Inferior parietal cortex (tissue), 1 donor: ENCODE measurements around the gene C2orf92.
"Not testable (repeated sequence)": the region's sequence is repeated elsewhere in the genome, so short reads cannot be mapped to it uniquely, and the experiment has no call there.

Experiments used
- DNase-seq: peaks from one replicate; pipeline ENCODE4 v3.0.0-alpha.2; 2016; ENCODE audit errors: extremely low spot score

The C2orf92 gene

DNA sequence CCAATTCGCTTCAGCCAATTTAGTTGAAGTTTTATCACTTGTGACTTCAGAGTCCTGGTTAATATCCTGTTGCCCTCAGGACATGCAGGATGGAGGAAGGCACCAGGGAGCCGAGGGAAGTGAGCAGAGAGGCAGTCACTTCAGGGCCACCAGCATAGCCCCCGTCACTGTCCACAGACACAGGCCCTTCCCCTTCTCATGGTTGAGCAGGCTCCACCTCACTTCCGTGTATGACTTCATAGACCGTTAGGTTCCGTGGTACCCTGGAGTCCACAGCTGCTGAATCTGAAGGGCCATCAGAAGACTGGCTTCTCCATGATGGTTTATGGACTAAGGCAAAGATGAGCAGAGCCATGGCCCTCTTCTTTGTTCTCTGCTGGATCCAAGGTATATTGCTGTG lies at the start of gene C2orf92:
Gene C2orf92 (plus strand): TSS at position 266 of the 400 bp plus-strand sequence. CDS start 76 bp downstream, at position 342.
- no peak for DNase-seq

DNA sequence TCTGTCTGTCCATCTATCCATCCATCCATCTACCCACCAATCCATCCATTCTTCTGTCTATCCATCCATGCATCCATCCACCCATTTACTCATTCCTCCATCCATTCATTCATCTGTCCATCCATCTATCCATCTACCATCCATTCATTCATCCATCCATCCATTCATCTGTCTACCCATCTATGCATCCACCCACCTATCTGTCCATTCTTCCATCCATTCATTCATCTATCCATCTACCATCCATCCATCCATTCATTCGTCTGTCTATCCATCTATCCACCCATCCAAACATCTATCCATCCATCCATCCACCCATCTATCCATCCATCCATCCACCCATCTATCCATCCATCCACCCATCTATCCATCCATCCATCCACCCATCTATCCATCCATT lies 49.0 kb upstream of the C2orf92 start:
- DNase-seq: not testable (repeated sequence)

DNA sequence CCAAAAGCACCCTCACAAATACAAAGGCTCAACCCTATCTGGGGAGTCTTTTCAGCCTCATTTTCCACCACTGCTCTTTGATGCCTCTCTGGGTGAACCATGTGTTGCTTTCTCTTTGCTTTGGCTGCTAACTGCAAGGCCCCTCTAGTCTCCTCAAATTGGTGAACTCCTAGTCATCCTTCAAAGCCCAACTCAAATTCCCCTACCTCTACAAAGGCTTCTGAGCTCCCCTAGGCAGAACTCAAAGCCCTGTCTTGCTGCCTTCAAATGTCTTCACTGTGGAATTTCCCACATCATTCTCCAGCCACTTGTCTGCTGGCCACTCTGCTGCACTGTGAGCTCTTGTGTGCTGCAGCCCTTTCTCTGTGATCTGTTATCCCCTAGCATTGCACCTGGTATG lies 46.5 kb upstream of the C2orf92 start:
- not testable (repeated sequence) for DNase-seq

DNA sequence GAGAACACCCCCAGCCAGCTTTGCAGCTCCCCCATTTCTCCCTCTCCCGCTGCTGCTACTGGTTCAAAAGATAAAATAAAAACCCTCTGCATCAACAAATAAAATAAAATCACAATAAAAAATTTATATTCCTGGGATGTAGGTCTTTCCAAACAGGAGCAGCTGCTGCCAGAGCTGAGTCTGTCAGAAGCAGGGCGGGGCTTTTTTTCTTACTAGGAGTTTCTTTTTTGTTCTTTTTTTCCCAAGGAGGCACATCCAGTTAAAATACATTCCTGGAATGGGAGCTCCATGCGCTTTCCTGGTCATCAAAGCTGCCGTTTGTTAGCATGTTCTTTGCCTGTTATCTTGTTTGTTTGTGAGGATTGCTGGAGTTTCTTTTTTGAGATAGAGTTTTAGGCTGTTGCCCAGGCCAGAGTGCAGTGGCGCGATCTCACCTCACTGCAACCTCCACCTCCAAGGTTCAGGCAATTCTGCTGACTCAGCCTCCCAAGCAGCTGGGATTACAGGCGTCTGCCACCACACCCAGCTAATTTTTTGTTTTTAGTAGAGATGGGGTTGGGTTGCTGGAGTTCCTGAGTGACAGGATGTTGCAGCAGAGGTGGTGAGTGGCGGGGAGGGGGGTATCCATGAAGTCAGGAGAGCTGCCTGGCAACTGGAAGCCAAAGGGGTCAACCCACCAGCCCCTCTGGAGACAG lies 44.0 kb upstream of the C2orf92 start:
- not testable (repeated sequence) for DNase-seq

DNA sequence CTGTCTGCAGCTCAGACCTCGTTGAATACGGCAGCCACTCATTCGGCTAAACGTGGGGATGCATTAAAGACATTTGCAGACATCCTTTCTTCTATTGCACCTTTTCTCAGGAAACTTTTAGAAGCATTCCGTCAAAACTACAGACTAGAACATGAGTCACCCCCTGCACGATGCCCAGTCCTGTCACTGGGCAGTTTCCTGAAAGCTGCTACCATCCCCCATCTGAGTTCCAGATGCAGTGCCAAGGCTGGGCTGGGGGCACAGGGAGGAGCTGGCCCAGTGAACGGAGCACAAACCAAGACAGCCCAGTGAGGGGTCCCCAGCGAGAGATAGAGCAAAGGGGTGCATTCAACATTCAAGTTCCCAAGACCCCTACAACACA lies 43.5 kb upstream of the C2orf92 start:
- DNase-seq: not testable (repeated sequence)

DNA sequence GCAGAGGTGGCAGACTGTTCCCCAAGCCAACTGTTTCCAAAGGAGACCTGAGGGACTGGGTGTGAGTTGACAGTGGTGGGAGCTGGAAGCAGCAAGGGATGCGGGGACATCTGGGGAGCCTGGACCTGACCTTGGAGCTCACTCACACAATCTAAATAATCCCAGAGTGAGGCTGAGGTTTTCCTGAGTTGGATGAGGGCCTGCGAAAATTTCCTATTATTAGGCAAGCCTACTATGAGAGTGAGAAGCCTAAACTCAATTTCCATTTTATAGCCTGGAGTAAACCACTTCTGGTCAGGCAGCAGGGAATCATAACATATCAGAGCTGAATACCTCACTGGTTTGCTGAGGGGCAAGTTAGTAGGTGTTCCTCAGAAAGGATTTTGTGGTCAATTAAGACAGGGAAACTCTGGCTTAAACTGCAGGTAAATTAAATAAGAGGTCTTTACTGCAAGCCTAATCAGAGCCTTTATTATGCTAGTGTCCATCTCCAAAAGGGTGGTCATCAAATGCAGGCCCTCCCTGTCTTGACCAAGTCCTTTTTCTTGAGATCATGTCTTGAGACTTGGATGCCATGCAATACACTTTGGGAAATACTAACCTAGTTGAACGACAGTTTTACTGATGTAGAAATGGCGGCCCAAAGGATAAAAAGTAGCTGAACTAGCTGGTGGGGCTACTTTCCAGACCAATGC lies 25.3 kb upstream of the C2orf92 start:
- no peak for DNase-seq

DNA sequence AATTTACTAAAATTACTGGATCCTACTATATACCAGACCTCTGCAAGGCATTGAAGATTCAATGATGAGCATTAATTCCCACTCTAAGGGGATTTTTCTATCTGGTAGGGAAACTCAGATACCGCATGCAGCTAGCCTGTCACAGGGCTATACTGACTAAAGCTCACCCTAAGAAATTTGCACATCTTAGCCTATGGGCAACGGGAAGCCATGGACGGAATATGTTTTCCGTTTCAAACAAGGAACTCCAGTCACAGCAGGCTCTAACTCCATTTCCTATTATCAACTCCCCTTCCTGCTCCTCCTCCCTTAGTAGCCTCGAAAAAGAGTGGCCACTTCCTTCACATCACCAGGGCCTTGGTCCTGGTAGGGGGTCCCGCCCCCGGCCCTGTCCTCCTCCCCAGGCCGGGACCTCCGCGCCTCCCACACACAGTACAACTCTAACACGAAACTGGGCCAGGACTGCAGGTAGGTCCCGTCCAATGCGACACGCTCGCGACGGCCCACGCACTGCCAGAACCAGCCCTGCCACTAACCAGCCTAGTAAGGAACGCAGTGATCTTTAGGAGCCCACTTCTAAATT lies 24.3 kb upstream of the C2orf92 start:
- no peak for DNase-seq

DNA sequence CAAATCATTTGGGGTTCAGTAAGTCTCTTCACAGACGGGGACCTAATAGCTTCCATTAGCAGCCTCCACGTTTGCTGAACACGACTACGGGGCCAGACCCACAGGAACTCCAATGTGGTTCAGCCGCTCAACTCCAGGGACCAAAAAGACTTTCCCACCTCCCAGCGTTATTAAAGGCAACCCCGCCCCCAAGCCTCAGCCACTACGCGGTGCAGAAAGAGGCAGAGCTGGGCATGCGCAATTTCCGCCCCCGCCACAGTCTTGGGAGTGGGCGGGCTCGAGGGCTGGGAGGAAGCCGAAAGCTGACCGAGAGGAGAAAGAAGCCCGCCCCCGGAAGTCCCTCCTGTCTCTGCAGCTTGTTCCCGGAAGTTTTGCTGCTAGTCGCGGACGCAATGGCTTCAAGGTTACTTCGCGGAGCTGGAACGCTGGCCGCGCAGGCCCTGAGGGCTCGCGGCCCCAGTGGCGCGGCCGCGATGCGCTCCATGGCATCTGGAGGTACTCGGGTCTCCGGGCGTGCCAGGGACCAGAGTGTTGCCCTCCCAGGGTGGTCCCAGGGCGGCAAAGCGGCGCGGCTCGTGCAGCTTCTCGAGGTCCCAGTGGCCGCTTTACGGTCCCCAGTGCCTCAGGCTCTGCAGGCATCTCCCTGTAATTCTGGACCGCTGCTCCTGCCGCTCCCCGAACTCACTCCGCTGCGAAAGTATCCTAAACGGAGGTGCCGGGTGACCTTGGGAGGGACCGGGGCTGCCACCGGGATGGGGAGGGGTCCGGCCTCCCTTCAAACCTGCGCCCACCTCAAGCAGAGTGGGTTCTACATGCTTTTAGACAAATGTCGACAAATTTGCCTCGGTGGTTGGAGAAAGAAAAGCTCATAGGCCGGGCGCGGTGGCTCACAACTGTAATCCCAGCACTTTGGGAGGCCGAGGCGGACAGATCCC lies 23.6 kb upstream of the C2orf92 start, which contains the start of gene COX5B:
Gene COX5B (plus strand): TSS at position 368 of the 935 bp plus-strand sequence. CDS start 25 bp downstream, at position 393.
- peak; percentile 99 for DNase-seq

DNA sequence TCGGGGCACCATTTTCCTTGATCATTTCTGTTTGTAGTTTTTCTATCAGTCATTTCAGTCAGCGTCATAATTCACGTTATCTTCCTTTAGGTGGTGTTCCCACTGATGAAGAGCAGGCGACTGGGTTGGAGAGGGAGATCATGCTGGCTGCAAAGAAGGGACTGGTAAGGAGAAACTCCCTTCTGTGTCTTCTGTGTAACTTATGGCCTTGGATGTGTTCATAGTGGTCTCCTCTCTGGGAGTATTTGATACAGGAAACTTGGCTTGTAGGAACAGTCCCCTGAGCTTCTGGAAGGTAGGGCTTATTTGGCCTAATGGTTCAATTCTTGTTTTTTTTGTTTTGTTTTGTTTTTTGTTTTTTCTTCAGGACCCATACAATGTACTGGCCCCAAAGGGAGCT lies 22.5 kb upstream of the C2orf92 start:
- no peak for DNase-seq

DNA sequence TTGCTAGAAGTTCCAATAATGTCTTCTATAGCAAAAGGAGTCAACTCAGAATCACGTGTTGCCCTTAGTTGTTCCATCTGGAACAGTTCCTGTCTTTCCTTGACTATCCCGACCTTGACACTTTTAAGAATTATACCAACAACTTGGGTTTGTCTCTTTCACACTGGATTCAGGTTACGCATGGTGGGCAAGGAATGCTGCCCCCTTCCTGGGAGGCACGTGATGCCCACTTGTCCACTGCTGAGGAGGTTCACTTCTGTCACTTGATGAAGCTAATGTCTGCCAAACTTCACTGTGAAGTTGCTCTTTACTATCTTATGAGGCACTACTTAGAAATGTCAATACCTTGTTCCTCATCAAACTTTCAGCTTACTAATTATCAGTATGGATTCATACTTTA lies 18.4 kb upstream of the C2orf92 start:
- no peak for DNase-seq

DNA sequence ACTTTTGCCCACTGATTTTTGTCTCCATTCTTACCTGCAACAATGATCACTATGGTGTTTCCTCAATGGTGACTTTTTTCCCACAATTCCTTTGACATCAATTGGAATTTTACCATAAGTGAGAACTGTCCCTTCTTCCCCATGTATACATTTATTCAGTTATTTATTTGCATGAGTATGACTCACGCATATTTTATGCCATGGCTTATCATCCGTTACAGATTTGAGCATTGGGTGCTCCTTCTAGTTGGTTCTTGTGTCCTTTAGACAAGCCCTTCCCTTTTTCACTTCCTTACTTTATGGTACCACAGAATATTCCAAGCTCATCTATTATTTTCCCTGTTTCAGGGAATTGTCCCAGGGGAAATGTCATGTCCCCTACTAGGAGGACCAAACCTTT lies 16.0 kb upstream of the C2orf92 start:
- DNase-seq: no peak

DNA sequence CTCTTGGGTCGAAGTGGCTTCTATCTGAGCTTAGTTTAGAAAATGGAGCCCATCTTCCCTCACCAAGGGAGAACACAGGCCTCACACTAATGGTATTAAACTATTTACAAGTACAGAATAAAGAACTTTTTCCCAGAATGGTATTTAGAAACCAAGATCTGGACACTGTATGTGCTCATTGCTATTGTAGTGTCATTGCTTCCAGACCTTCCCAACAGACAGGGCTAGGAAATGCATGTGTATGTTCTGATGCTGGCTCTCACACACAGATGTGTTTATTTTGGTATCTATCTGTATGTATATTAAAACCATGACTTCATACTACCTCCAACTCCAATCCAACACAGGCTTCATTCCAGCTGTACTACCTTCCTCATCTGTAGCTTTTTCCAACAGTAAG lies 15.6 kb upstream of the C2orf92 start:
- DNase-seq: no peak

DNA sequence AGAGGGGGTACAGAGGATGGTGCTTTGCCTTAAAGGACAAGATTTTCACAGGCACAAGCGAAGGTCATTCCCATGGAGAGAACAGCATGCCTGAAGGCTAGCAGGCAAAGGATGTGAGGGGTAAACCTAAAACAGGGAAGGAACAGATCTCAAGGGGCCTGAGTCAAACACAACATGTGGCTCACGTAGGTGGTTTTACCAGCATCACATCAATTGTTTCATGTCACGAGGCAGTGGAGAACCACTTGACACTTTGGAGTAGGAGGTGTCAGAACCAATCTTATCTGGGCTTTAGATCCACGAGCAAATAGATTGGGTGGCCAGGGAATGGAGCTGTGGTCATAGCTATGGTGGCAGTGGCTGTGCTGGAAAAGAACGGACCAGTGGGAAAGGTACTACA lies 15.2 kb upstream of the C2orf92 start:
- peak; percentile 12 for DNase-seq

DNA sequence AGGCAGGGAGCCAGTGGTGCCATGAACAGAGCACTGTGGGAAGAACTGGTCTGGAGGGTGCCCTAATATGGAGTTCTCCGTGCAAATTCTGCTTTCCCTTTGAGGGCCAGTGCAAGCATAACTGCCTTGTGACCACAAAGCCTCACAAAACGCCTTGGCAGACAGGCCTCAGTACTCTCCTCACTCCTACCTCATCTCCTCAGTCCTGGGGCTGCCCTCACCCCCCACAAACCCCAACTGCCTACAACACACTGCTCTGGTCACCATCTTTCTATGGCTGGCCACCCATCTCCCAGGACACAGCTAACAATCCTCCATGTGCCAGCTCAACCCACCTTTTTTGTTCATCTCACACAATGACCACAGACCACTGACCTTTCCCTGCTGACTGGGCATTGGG lies 14.7 kb upstream of the C2orf92 start:
- no peak for DNase-seq

DNA sequence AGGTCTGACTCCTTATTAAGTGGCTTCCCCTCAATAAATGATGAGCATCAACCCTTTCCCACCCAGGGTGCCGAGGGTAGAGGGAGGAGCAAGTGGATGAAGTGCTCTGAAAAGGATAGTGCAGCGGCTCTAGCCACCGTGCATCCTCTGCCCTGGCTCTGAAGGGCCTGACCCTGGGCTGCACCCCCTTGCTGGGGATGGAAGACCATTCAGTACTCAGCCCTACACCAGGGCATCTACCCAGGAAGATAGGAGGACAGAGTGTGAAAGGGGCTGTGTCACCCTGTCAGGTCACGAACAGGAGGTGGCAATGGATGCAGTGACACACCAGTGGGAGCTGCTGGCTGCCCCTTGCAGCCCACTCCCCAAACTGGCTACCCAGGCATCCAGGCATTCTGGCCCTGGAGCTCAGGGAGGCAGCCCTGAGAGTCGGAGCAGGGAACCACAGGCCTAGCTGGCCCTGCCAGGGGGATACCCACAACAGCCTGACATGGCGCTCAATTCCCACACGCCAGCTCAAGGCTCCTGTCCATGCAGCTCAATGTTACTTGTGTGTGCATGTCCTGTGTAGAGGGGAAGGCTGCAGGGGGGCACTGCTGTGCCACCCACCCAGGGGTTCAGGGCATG lies 13.3 kb upstream of the C2orf92 start:
- DNase-seq: no peak

DNA sequence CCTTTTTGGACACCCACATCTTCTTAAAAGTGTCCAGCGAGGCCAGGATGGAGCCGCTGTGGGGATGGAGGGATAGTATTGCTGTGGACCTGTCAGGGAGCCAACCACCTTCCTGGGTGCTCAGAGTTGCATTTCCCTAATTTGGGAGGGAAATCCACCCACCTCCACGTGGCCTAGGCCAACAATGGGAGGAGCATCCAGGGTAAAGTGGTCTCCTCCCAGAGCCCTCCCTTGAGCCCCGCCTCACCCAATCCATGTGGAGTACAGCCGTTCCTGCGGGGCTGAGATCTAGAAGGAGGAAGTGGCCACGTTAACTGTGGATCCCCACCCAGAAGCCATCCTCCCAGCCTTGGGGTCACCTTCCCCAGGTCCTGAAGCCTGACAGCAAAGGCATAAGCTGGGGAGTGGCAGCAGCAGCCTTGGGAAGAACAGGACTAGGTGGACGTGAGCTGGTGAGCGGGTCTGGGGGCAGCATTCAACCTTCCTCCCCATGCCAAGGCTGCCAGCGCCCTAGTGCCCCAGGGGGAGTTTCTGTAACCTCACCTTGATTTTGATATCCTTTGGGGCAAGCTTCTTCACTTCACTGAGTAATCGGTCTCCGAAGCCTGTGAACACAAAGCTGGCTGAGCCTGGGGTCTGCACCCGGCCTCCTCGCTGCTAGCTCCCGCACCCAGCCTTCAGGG lies 12.5 kb upstream of the C2orf92 start:
- no peak for DNase-seq

DNA sequence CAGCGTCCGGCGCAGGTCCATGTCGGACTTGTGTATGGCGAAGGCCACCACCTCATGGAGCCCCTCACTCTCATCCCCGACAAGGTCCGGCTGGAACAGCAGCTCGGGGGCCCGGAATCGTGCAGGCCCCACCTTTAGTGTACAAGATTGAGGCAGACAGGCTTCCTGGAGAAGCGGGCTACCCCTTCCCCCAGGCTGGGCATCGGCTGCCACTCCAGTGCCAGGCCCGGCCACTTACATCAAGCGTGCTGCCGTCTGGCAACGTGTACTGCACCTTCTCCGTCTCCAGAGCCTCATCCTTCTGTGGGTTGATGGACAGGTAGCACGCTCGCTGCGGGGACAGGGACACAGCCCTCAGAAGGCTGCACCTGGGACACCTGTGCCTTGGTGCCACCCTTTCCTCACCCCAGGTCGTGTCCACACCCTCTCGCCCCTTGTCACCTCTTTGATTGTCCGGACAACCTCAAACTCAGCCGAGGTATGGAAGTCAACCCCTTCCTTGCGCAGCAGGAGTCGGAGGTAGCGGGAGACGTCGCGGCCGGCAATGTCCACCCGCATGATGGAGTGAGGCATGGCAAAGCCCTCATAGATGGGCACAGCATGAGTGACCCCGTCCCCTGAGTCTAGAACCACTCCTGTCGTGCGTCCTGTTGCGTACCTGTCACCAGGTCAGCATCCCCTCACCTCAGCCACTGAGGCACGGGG lies 11.4 kb upstream of the C2orf92 start:
- no peak for DNase-seq

DNA sequence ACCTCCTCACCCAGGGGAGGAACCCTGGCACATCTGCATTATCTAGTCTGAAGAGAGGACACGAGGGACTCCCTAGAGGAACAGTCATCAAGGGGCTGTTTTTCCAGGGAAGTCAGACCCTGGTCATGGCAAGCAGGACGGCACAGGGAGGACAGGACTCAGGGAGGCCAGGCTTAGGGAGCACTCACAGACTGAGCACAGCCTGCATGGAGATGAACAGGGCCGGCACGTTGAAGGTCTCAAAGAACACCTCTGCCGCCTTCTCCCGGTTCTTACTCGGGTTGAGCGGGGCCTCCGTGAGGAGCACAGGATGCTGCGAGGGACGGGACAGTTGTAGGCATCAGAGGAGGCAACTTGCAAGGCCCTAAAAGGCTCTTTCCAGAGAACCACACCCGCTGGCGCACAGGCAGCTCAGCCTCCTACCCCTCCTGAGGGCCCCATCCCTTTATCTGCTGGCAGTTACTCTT lies 10.8 kb upstream of the C2orf92 start:
- no peak for DNase-seq

DNA sequence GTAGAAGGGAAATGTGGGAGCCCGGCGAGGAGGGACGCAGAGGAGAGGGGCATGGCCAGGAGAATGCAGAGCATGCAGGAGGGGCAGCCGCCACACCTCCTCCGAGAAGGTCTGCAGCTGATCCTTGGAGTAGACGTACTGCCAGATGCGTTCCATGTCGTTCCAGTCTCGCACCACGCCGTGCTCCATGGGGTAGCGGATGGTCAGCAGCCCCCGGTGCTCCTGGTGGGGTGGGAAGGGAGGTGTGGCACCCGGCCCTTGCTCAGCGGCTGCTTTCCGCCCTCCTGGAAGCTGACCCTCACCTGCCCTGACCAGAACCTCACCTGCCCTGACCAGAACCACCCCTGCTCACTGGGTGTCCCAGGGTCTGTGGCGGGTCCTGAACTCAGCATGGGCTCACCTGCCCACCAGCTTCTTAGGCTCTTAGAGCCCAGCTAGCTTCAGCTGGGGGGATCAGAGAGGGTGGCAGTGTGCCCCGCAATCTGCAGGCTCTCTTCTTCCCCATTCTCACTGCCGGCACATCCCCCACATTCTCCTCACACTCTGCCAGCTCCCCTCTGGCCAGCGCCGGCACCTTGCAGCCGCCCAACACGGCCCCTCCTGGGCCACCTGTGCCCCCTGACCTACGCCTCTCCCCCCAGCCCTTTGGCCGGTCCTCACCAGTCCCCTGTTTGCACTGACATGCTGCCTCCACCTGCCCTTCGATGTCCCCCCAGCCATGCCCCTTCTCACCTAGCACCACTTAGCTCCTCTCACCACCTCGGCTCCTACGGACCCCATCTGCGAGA lies 10.1 kb upstream of the C2orf92 start:
- DNase-seq: no peak
